ENCODE data around the gene DRG1. TPM values are rescaled to one million over a fixed set of nuclear protein-coding genes. Genes with fewer than 3 reads are reported as not detected.

DRG1 gene
- total and polyA plus RNA-seq, 2 of the 4 experiments (the other 2 are of a cell fraction): 54.8 to 141 TPM

DNA sequence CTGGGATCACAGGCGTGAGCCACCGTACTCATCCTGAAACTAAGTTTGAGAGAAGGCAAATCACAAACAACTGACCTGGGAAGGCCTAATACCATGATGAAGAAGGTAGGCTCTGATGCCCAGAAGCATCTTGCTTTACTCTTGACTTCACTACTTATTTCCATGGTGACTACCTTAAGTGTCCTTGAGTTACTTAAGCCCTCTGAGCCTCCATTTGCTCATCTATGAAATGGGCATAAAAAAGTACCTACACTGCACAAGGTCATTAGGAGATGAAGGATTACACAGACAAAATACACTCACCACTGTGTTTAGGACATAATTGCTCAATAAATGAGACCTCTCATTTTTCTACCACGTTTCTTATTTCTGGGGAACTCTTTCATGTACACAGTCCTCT, 62.3 kb downstream of the DRG1 start:
- Histone ChIP-seq H3K4me2 (ENCODE audit: low read depth, low read length) (no peak overlapping the region), H2BK15ac (ENCODE audit: low read depth, low read length) (no peak overlapping the region), H2BK120ac (ENCODE audit: low read depth, low read length) (no peak overlapping the region), H3K27ac (ENCODE audit: insufficient read depth, low read length) (no peak overlapping the region), H3K4me3 (ENCODE audit: insufficient read depth, low read depth, low read length) (no peak overlapping the region), H2BK20ac (ENCODE audit: low read depth, low read length) (no peak overlapping the region), H3K14ac (replicated peaks; ENCODE audit: low read depth, low read length) (no peak overlapping the region), H3K79me1 (ENCODE audit: low read depth in 1 of 2, low read length in 2 of 2) (peaks cover 12 to 36% of the 10 kb centered on the region in 2 experiments), H3K36me3 (ENCODE audit: control insufficient read depth, insufficient read depth, low read length) (peaks cover 36% of the 10 kb centered on the region), H3K9ac (ENCODE audit: low read depth, low read length) (no peak overlapping the region), H2AFZ (replicated peaks; ENCODE audit: low read length, poor library complexity) (no peak overlapping the region), H3K4me1 (ENCODE audit: control insufficient read depth, insufficient read depth, low read length) (no peaks in the 10 kb centered on the region), H3K18ac (ENCODE audit: low read depth, low read length) (no peak overlapping the region), H4K5ac (ENCODE audit: low read depth, low read length) (no peak overlapping the region), H2AK9ac (replicated peaks; ENCODE audit: low read depth, low read length, poor library complexity) (no peak overlapping the region), H4K20me1 (ENCODE audit: insufficient read depth, low read length) (0 out of 2 replicates have a peak, but pooled peaks cover 3% of the 10 kb centered on the region), H3K4ac (ENCODE audit: low read depth, low read length) (no peak overlapping the region), H3K27me3 (ENCODE audit: control insufficient read depth, insufficient read depth, low read length) (no peaks in the 10 kb centered on the region), H3K9me1 (ENCODE audit: insufficient read depth, low read length) (no peaks in the 10 kb centered on the region), H3K56ac (ENCODE audit: extremely low read depth, insufficient read depth, low read length) (no peak overlapping the region), H3K23ac (ENCODE audit: low read depth, low read length) (no peak overlapping the region), H2BK5ac (ENCODE audit: low read depth, low read length, poor library complexity, severe bottlenecking) (no peak overlapping the region), H3K9me3 (ENCODE audit: control insufficient read depth, insufficient read depth, low read length) (no peaks in the 10 kb centered on the region), H4K8ac (ENCODE audit: low read depth in 2 of 2, low read length in 2 of 2) (no peak overlapping the region), H2AK5ac (ENCODE audit: low read depth, low read length) (no peak overlapping the region), H4K91ac (ENCODE audit: insufficient read depth, low read depth, low read length) (no peak overlapping the region)
- no peak for DNase-seq
- intact Hi-C loops (cut with micrococcal nuclease): loop anchor here (10.0 kb wide), 1 partner anchor 47 kb away; no protein-coding TSS in a partner anchor
- CTCF ChIA-PET: no interaction called here
- TF ChIP-seq MXI1 (IDR thresholded peaks at IDR 0.05; ENCODE audit: borderline replicate concordance, low read depth, low read length) (no peak), RFX5 (IDR thresholded peaks at IDR 0.05; ENCODE audit: low read depth, low read length) (no peak), ELK1 (IDR thresholded peaks at IDR 0.05; ENCODE audit: borderline replicate concordance, low read depth, low read length) (no peak), MAFK (IDR thresholded peaks at IDR 0.05; ENCODE audit: low read depth, low read length) (no peak), CEBPB (IDR thresholded peaks at IDR 0.05; ENCODE audit: low read depth, low read length) (no peak), MAZ (IDR thresholded peaks at IDR 0.05; ENCODE audit: borderline replicate concordance, low read depth, low read length) (no peak), CHD1 (IDR thresholded peaks at IDR 0.05; ENCODE audit: low read depth, low read length) (no peak), FOS (IDR thresholded peaks at IDR 0.05; ENCODE audit: low read depth, low read length) (no peak), NFE2L2 (IDR thresholded peaks at IDR 0.05; ENCODE audit: low read depth, low read length) (no peak)
- in situ Hi-C loops (cut with MboI; ENCODE audit: low sequenced_read_pairs): no loop called here
- POLR2A ChIA-PET (ENCODE audit: unreplicated experiment): no interaction called here
- BruUV-seq (replicated peaks): no TSS peak
- no CpG with 5 or more reads among the region's 3 CpGs for WGBS, 2 experiments (ENCODE audit: extremely low coverage in 2 of 2, insufficient read length in 1 of 2)
- dilution Hi-C loops (cut with HindIII; ENCODE audit: low sequenced_read_pairs, unreplicated experiment): no loop called here
- ATAC-seq (ENCODE audit: low read depth): no peak
